Right renal cortex interstitium (tissue), 3 donors: ENCODE results near the gene PVR. TPM values are rescaled to one million over a fixed set of nuclear protein-coding genes. Genes with fewer than 3 reads are reported as not detected.

ENCODE experiments used
- polyA plus RNA-seq, 3 donors: library from polyadenylated mRNA; unstranded; fragments of 120-200 nt; gene quantifications; one replicate each; pipeline ENCODE4 v1.2.1, GENCODE V29; 2013; ENCODE audit not compliant: insufficient read length in 3 of 3

The PVR gene
- polyA plus RNA-seq, 3 donors, result 26.1 to 31.6 (median 31.1) TPM

Other genes with a start within 250 kb of the PVR start
- gene ZNF285, start 242.3 kb upstream of the PVR start, polyA plus RNA-seq, result 10 to 100 TPM; 10.7 to 13.6 (median 13.0) TPM
- gene ZNF229, start 195.4 kb upstream of the PVR start, polyA plus RNA-seq, result 10 to 100 TPM; 13.6 to 16.3 (median 15.7) TPM
- 10 to 100 TPM; 15.2 to 16.9 (median 16.3) TPM for gene ZNF180, start 143.4 kb upstream of the PVR start, polyA plus RNA-seq
- gene CEACAM20, start 114.2 kb upstream of the PVR start, polyA plus RNA-seq, result not detected
- gene IGSF23, start 30.3 kb upstream of the PVR start, polyA plus RNA-seq, result 1 to 10 TPM in 2 of 3 donors, under 1 TPM in 1; 0.97 to 1.5 (median 1.3) TPM
- 10 to 100 TPM in 2 of 3 donors, 1 to 10 TPM in 1; 9.3 to 10.9 (median 10.5) TPM for gene CEACAM19, start 27.6 kb downstream of the PVR start, polyA plus RNA-seq
- not detected for gene CEACAM16, start 55.2 kb downstream of the PVR start, polyA plus RNA-seq
- gene BCL3, start 104.8 kb downstream of the PVR start, polyA plus RNA-seq, result 1 to 10 TPM; 4.8 to 5.8 (median 4.9) TPM
- 1 to 10 TPM; 3.8 to 4.1 (median 3.9) TPM for gene CBLC, start 134.0 kb downstream of the PVR start, polyA plus RNA-seq
- gene BCAM, start 165.2 kb downstream of the PVR start, polyA plus RNA-seq, result 100 to 1,000 TPM; 403 to 489 (median 434) TPM
- 100 to 1,000 TPM; 150 to 169 (median 157) TPM for gene NECTIN2, start 202.4 kb downstream of the PVR start, polyA plus RNA-seq
- 10 to 100 TPM; 40.2 to 48.8 (median 46.0) TPM for gene TOMM40, start 247.3 kb downstream of the PVR start, polyA plus RNA-seq